ENCODE data around the gene CPNE5. TPM values are rescaled to one million over a fixed set of nuclear protein-coding genes. Genes with fewer than 3 reads are reported as not detected.

Gene CPNE5
- polyA plus RNA-seq, 2 of the 4 experiments (the other 2 are of a cell fraction): 0.03 to 0.13 TPM

DNA sequence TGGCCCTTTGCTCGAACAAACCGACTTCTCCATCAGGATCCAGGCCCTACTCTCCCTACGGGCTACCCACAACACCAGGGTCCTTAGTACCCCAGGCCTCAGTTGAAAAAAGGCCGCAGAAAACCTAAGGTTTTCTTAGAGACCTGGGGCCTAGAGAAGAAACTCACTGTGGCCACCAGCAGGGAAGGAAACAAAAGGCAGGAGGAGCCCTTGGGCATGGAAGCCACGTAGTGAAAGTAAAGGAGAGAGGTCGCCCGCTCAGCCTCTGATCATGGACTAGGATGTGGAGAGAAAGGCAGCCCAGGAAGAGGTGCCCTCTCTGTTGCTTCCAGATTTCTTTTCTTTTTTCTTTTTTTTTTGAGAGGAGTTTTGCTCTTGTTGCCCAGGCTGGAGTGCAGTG, 31.5 kb downstream of the CPNE5 start (continued):
- TF ChIP-seq, protein P1, sequence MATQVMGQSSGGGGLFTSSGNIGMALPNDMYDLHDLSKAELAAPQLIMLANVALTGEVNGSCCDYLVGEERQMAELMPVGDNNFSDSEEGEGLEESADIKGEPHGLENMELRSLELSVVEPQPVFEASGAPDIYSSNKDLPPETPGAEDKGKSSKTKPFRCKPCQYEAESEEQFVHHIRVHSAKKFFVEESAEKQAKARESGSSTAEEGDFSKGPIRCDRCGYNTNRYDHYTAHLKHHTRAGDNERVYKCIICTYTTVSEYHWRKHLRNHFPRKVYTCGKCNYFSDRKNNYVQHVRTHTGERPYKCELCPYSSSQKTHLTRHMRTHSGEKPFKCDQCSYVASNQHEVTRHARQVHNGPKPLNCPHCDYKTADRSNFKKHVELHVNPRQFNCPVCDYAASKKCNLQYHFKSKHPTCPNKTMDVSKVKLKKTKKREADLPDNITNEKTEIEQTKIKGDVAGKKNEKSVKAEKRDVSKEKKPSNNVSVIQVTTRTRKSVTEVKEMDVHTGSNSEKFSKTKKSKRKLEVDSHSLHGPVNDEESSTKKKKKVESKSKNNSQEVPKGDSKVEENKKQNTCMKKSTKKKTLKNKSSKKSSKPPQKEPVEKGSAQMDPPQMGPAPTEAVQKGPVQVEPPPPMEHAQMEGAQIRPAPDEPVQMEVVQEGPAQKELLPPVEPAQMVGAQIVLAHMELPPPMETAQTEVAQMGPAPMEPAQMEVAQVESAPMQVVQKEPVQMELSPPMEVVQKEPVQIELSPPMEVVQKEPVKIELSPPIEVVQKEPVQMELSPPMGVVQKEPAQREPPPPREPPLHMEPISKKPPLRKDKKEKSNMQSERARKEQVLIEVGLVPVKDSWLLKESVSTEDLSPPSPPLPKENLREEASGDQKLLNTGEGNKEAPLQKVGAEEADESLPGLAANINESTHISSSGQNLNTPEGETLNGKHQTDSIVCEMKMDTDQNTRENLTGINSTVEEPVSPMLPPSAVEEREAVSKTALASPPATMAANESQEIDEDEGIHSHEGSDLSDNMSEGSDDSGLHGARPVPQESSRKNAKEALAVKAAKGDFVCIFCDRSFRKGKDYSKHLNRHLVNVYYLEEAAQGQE (IDR thresholded peaks at IDR 0.05): no peak
- TF ChIP-seq CHD2 (IDR thresholded peaks at IDR 0.05; ENCODE audit: low read length, partially characterized antibody) (no peak), TP53 (CRISPR knock-in tag; IDR thresholded peaks at IDR 0.05) (no peak), KDM5A (IDR thresholded peaks at IDR 0.05) (no peak)

- ChIA-PET CTCF (interaction anchor here (0.6 to 1.5 kb wide), 2 partner anchors 25 to 308 kb away, joined by 3 read pairs; no protein-coding TSS in a partner anchor), POLR2A (no interaction called here)
- TF ChIP-seq CBX8 (IDR thresholded peaks at IDR 0.05) (no peak), ESRRA (IDR thresholded peaks at IDR 0.05; ENCODE audit: borderline replicate concordance, low read length) (no peak), CHD2 (IDR thresholded peaks at IDR 0.05; ENCODE audit: low read length, partially characterized antibody) (no peak)
- no peak for ATAC-seq
- Histone ChIP-seq H3K4me1 (no peaks in the 10 kb centered on the region), H3K4me2 (no peak overlapping the region), H3K9me3 (no peaks in the 10 kb centered on the region), H3K27ac (no peak overlapping the region), H3K4me3 (no peak overlapping the region)
- WGBS (ENCODE audit: missing lambda C conversion rate): 22% methylated on average over 5 of the region's 5 CpGs
- no peak for DNase-seq (ENCODE audit: low read depth in 1 of 2, low spot score in 1 of 2)
- no peak for FAIRE-seq
Observed at GRCh38 chr6:36807143-36807542, 32.1 kb downstream of the CPNE5 start.

DNA sequence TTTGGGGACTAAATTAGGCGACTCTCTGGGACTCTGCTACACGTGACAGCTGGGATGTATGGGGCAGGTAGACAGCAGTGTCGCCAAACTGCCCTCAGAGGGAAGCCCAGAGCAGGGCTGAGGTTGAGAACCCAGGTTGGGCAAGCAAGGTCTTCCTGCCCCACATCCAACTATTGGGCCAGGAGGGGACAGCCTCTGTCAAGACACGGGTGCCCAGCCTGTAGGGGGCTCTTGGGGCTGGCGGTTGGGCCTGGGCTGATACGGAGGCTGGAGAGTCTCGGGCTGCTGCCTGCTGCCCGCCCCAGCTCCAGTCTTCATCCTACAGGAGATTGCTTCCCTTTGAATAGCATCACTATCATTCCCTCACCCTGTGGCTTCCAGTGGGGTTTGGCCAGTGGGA, 33.3 kb downstream of the CPNE5 start:
- no peak overlapping the region for H3K27ac ChIP-seq
- no peak overlapping the region for H3K4me2 ChIP-seq
- POLR2A ChIA-PET: no interaction called here
- H3K4me1 ChIP-seq: no peaks in the 10 kb centered on the region
- CTCF ChIA-PET: interaction anchor here (0.6 to 1.5 kb wide), 2 partner anchors 14 to 23 kb away, joined by 3 read pairs; no protein-coding TSS in a partner anchor
- ATAC-seq (peak in 1 of 2 experiments; percentile 39; a peak in 3 of 6 replicates), FAIRE-seq (no peak), DNase-seq (ENCODE audit: low read depth in 1 of 2, low spot score in 1 of 2) (no peak)
- TF ChIP-seq SMC3 (IDR thresholded peaks at IDR 0.05) (no peak), RNF2 (IDR thresholded peaks at IDR 0.05; ENCODE audit: borderline replicate concordance, low read depth) (no peak), JUN (IDR thresholded peaks at IDR 0.05) (no peak), HOXB13 (CRISPR knock-in tag; IDR thresholded peaks at IDR 0.05; ENCODE audit: low read depth) (no peak), HOXB5 (CRISPR knock-in tag; IDR thresholded peaks at IDR 0.05) (no peak), JUNB (IDR thresholded peaks at IDR 0.05) (no peak), NR3C1 (IDR thresholded peaks at IDR 0.05) (no peak)
- H3K9me3 ChIP-seq: no peaks in the 10 kb centered on the region
- no peak overlapping the region for H3K4me3 ChIP-seq
- 58% methylated on average over 6 of the region's 8 CpGs for WGBS (ENCODE audit: missing lambda C conversion rate)

DNA sequence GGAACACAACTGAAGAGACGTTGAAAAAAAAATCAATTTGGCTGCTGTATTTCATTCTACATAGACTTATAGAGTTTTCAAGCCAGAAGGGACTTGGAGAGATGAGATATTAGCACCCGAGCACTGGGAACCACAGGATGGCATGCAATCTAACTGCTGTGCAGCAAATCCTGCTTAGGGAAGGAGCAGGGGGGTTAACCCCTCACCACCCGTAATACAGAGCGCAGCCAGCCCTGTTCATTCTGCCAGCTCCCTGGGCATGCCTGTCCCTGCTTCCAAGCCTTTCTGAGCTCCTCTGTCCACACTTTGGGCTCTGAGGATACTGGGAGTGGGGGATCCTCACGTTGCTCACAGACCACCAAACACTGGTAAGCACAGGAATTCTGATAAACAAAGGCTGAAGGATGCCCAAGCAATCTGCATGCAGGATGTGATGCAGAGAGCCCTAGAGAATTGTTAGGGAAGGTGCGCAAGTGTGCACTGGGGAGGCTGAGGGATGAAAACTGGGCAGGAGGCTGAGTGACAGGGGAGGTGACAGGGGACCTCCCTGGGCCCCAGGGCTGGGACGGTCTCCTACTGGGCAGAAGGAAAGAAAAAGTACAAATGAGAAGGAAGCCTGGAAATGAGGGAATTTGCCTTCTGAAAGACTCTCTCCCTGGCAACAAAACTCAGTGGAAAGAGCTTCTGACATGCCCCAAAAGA, 34.0 kb downstream of the CPNE5 start:
- TF ChIP-seq, protein P1 (IDR thresholded peaks at IDR 0.05): no peak
- FAIRE-seq: no peak
- ChIA-PET POLR2A (no interaction called here), CTCF (interaction anchor here (0.6 to 1.5 kb wide), 2 partner anchors 14 to 23 kb away, joined by 3 read pairs; no protein-coding TSS in a partner anchor)
- Histone ChIP-seq H3K4me3 (no peak overlapping the region), H3K4me1 (no peaks in the 10 kb centered on the region), H3K9me3 (no peaks in the 10 kb centered on the region), H3K27ac (no peak overlapping the region), H3K4me2 (no peak overlapping the region)
- 45% methylated on average over 7 of the region's 7 CpGs for WGBS (ENCODE audit: missing lambda C conversion rate)
- no peak for DNase-seq (ENCODE audit: low read depth in 1 of 2, low spot score in 1 of 2)
- no peak for ATAC-seq
